ENCODE data around the gene INPP5K.

GRCh38 chr17:1558401-1558800 lies 42.0 kb upstream of the INPP5K start:
- no peak for TF ChIP-seq CTCF (conservative IDR thresholded peaks at IDR 0.05; ENCODE audit: low read depth, low read length)
- TF ChIP-seq FOS (IDR thresholded peaks at IDR 0.05; ENCODE audit: low read depth, low read length), result no peak
- TF ChIP-seq RFX5 (IDR thresholded peaks at IDR 0.05; ENCODE audit: low read depth, low read length), result no peak
- TF ChIP-seq CEBPB (IDR thresholded peaks at IDR 0.05; ENCODE audit: low read depth, low read length), result no peak
- TF ChIP-seq USF2 (IDR thresholded peaks at IDR 0.05; ENCODE audit: low read depth, low read length), result no peak
- TF ChIP-seq BHLHE40 (IDR thresholded peaks at IDR 0.05; ENCODE audit: low read depth, low read length), result no peak
- TF ChIP-seq POLR2A (IDR thresholded peaks at IDR 0.05; ENCODE audit: low read depth, low read length), result no peak
- TF ChIP-seq RAD21 (IDR thresholded peaks at IDR 0.05; ENCODE audit: low read length), result no peak
- no peak for TF ChIP-seq MAZ (IDR thresholded peaks at IDR 0.05; ENCODE audit: borderline replicate concordance, low read depth, low read length)
- TF ChIP-seq CHD1 (IDR thresholded peaks at IDR 0.05; ENCODE audit: low read depth, low read length), result no peak
- no peak for TF ChIP-seq ELK1 (IDR thresholded peaks at IDR 0.05; ENCODE audit: borderline replicate concordance, low read depth, low read length)
- no peak for TF ChIP-seq MXI1 (IDR thresholded peaks at IDR 0.05; ENCODE audit: borderline replicate concordance, low read depth, low read length)
- TF ChIP-seq SMC3 (IDR thresholded peaks at IDR 0.05; ENCODE audit: low read depth, low read length), result no peak
- no peak for TF ChIP-seq MAFK (IDR thresholded peaks at IDR 0.05; ENCODE audit: low read depth, low read length)

Data from IMR-90 (cell line).